ENCODE results near the gene PLEKHM2.

DNA sequence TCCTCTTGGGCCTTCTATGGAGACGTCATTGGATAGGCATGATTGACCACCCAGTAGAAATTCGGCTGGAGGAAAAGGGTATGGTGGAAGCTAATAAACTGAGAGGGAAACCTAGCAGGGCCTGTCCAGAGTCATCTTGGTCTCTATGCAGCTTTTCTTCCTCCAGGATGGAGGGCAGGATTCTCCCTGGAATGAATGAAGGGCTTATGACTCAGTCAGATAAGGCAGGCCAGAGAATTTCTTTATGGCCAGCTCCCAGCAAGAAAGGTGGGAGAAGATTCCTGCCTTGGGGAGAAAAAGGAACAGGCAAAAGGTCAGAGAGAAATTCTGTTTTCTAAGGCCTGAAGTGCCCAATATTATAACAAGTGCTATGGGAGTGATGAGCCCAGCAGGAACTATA is 91.6 kb downstream of the PLEKHM2 start:
- TF ChIP-seq, protein P1, sequence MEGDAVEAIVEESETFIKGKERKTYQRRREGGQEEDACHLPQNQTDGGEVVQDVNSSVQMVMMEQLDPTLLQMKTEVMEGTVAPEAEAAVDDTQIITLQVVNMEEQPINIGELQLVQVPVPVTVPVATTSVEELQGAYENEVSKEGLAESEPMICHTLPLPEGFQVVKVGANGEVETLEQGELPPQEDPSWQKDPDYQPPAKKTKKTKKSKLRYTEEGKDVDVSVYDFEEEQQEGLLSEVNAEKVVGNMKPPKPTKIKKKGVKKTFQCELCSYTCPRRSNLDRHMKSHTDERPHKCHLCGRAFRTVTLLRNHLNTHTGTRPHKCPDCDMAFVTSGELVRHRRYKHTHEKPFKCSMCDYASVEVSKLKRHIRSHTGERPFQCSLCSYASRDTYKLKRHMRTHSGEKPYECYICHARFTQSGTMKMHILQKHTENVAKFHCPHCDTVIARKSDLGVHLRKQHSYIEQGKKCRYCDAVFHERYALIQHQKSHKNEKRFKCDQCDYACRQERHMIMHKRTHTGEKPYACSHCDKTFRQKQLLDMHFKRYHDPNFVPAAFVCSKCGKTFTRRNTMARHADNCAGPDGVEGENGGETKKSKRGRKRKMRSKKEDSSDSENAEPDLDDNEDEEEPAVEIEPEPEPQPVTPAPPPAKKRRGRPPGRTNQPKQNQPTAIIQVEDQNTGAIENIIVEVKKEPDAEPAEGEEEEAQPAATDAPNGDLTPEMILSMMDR (IDR thresholded peaks at IDR 0.05) = no peak
- no peak for TF ChIP-seq POLR2A (IDR thresholded peaks at IDR 0.05)

All from lower leg skin (tissue), 3 donors.